Upper lobe of left lung (tissue), 6 donors: Measurements from ENCODE around the gene CEP57. TPM values are rescaled to one million over a fixed set of nuclear protein-coding genes. Genes with fewer than 3 reads are reported as not detected.

Experiments used
- ATAC-seq, 2 donors: fragments of 200-7000 bp; cut with Tn5 transposase; one replicate each; pipeline ENCODE4 v1.9.1; 2022; ENCODE audit warnings: mild to moderate bottlenecking in 2 of 2, moderate library complexity in 2 of 2; ENCODE audit not compliant: low FRiP score in 2 of 2
- DNase-seq, 2 donors: peaks; one replicate each; pipeline ENCODE4 v3.0.0-alpha.2; 2019 to 2020
- H3K27ac ChIP-seq, 4 donors: fragments of 200-600 bp; sonication (generic); one replicate each; pipeline ENCODE4 v1.5.1; 2016 to 2019
- H3K27me3 ChIP-seq, 4 donors: fragments of 200-600 bp; sonication (generic); one replicate each; pipeline ENCODE4 v1.5.1; 2017 to 2019
- H3K36me3 ChIP-seq, 4 donors: fragments of 200-600 bp; sonication (generic); one replicate each; pipeline ENCODE4 v1.5.1; 2016 to 2019
- H3K4me1 ChIP-seq, 4 donors: fragments of 200-600 bp; sonication (generic); one replicate each; pipeline ENCODE4 v1.5.1; 2018 to 2019
- H3K4me3 ChIP-seq, 4 donors: fragments of 200-600 bp; sonication (generic); one replicate each; pipeline ENCODE4 v1.5.1; 2017 to 2019; ENCODE audit warnings: mild to moderate bottlenecking in 2 of 4, moderate library complexity in 1 of 4
- H3K9me3 ChIP-seq, 4 donors: fragments of 200-600 bp; sonication (generic); one replicate each; pipeline ENCODE4 v1.5.1; 2018 to 2019
- EP300 ChIP-seq, 4 donors: sonication (generic); formaldehyde crosslinking; IDR thresholded peaks; one replicate each; pipeline ENCODE4 v1.5.1; 2017; ENCODE audit warnings: antibody characterized with exemption in 4 of 4, control low read depth in 2 of 4
- POLR2A ChIP-seq, 4 donors: fragments of 450-650 bp; IDR thresholded peaks; one replicate each; pipeline ENCODE4 v1.5.1; 2016 to 2017; ENCODE audit warnings: antibody characterized with exemption in 4 of 4, mild to moderate bottlenecking in 2 of 4
- POLR2AphosphoS5 ChIP-seq, 2 donors: sonication (generic); formaldehyde crosslinking; IDR thresholded peaks; one replicate each; pipeline ENCODE4 v1.5.1; 2017; ENCODE audit warnings: antibody characterized with exemption in 2 of 2
- WGBS, 2 donors: methylation state at CpG; one replicate each; pipeline ENCODE4 v1.1.5; 2017 to 2018; 5-methylcytosine and 5-hydroxymethylcytosine counted together
- total RNA-seq, 6 donors: library from RNA; depleted of rRNA in 4 of 6; stranded (reverse); fragments of >200 nt in 4 of 6; gene quantifications; one replicate each; pipeline versions ENCODE4 v1.1.0 to v1.2.1, GENCODE V29; 2016 to 2021
- TF ChIP-seq, protein P1 (sequence below), 6 experiments: fragments of 450-650 bp in 4 of 6; fragments of 200-600 bp in 2 of 6; sonication (generic) in 2 of 6; IDR thresholded peaks; one replicate each; pipeline ENCODE4 v1.5.1; 2016 to 2019; ENCODE audit warnings: antibody characterized with exemption in 6 of 6
- donor health status: DM: no; HTN: no; CAD: no; lungs with moderate emphysema.
- donor health status: DM: no; HTN: yes; CAD: no; lungs with severe emphysema.

Gene CEP57
- total RNA-seq, 6 donors from 2014 or later, result 20.7 to 71.8 (median 37.9) TPM

DNA sequence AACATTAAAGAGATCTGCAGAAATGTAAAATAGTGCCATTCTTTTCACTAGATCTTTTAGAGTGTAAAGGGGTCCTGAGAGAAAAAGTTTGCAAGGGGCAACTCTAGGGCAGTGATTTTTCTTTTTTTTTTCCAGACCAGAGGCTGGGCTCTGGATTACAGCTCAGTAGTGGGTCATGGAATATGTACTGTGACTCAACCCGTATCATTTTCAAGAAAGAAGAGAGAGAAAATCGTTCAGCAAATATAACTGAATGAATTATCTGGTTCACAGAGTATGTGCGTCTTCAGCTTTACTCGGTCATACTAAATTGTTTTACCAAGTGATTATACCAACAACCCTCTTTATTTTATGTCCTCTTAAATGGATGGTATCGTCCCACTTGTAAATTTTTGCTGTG, 3.8 kb downstream of the CEP57 start:
- no peaks in the 10 kb centered on the region for H3K27me3 ChIP-seq
- 88 to 91% methylated on average over 5 of the region's 5 CpGs for WGBS, 2 donors
- H3K36me3 ChIP-seq, result peaks cover 0 to under 1% (median 0%) of the 10 kb centered on the region in 4 donors
- TF ChIP-seq, protein P1, sequence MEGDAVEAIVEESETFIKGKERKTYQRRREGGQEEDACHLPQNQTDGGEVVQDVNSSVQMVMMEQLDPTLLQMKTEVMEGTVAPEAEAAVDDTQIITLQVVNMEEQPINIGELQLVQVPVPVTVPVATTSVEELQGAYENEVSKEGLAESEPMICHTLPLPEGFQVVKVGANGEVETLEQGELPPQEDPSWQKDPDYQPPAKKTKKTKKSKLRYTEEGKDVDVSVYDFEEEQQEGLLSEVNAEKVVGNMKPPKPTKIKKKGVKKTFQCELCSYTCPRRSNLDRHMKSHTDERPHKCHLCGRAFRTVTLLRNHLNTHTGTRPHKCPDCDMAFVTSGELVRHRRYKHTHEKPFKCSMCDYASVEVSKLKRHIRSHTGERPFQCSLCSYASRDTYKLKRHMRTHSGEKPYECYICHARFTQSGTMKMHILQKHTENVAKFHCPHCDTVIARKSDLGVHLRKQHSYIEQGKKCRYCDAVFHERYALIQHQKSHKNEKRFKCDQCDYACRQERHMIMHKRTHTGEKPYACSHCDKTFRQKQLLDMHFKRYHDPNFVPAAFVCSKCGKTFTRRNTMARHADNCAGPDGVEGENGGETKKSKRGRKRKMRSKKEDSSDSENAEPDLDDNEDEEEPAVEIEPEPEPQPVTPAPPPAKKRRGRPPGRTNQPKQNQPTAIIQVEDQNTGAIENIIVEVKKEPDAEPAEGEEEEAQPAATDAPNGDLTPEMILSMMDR (IDR thresholded peaks at IDR 0.05), result no peak
- TF ChIP-seq POLR2AphosphoS5 (IDR thresholded peaks at IDR 0.05) (no peak), EP300 (IDR thresholded peaks at IDR 0.05) (no peak), POLR2A (IDR thresholded peaks at IDR 0.05) (no peak)
- peaks cover 10 to 18% (median 14%) of the 10 kb centered on the region in 4 donors for H3K4me1 ChIP-seq
- H3K4me3 ChIP-seq, result no peak overlapping the region
- H3K9me3 ChIP-seq, result no peaks in the 10 kb centered on the region
- DNase-seq, result no peak
- no peak for ATAC-seq
- H3K27ac ChIP-seq, result no peak overlapping the region

DNA sequence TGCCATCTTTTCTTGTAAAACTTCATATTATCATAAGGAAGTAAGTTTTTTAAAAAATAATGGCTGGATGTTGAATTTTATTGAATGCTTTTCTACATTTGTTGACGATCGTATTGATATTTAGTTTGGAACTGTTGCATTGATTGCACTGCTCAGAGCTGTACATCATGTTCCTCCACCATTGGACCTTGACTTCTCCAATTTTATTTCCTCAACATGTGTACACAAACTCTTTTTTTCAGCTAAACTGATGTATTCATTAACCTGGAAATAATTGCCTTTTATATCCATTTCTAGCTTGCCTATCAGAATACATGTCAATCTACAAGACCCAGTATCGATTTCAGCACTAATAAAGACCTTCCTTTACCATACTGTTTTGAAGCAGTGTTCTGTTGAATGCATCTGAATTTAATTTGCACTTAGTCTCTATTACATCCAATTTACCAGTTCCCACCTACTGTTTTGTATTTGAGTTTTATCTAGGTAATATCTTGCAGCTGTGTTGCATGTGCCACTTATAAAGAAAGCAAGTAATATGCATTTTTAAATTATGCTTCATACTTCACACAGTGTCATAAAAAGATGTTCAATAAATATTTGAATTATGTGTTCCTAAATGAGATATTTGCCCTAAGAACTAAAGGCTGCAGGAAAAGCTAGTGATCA, 5.5 kb downstream of the CEP57 start:
- Histone ChIP-seq H3K36me3 (peaks cover 0 to 16% (median 8%) of the 10 kb centered on the region in 4 donors), H3K4me3 (no peak overlapping the region), H3K27me3 (no peaks in the 10 kb centered on the region), H3K9me3 (no peaks in the 10 kb centered on the region), H3K4me1 (peaks cover 10 to 18% (median 14%) of the 10 kb centered on the region in 4 donors), H3K27ac (no peak overlapping the region)
- ATAC-seq, result no peak
- no peak for DNase-seq
- TF ChIP-seq, protein P1 (IDR thresholded peaks at IDR 0.05), result no peak
- no peak for TF ChIP-seq EP300 (IDR thresholded peaks at IDR 0.05)
- no peak for TF ChIP-seq POLR2AphosphoS5 (IDR thresholded peaks at IDR 0.05)
- TF ChIP-seq POLR2A (IDR thresholded peaks at IDR 0.05), result no peak
- 95% methylated on average over 3 of the region's 3 CpGs for WGBS, 2 donors

DNA sequence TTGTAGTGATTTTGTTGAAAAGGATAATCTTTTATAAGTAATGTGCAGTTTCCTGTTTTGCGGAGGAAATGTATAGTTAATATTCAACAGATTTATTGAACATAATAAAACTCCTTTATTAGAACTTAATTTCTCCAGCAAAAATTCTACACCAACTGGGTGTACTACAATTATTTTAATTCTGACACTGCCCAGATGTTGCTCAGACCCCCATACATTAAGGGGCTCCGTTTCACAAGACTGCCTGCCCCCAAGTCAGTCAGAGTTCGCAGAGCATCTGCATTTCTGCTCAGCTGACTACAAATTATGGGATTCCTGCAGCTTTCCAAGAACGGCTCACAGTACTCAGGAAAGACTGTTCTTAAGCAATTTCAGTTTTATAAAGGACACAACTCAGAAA, 6.2 kb downstream of the CEP57 start:
- WGBS, 2 donors, result 82 to 87% methylated on average over 4 of the region's 4 CpGs
- ATAC-seq (no peak), DNase-seq (no peak)
- H3K36me3 ChIP-seq, result peaks cover 0 to 21% (median 8%) of the 10 kb centered on the region in 4 donors
- no peaks in the 10 kb centered on the region for H3K9me3 ChIP-seq
- no peak overlapping the region for H3K4me3 ChIP-seq
- TF ChIP-seq EP300 (IDR thresholded peaks at IDR 0.05) (no peak), POLR2A (IDR thresholded peaks at IDR 0.05) (no peak), POLR2AphosphoS5 (IDR thresholded peaks at IDR 0.05) (no peak)
- TF ChIP-seq, protein P1 (IDR thresholded peaks at IDR 0.05), result no peak
- no peak overlapping the region for H3K27ac ChIP-seq
- H3K27me3 ChIP-seq, result no peaks in the 10 kb centered on the region
- H3K4me1 ChIP-seq, result peaks cover 8 to 14% (median 10%) of the 10 kb centered on the region in 4 donors

DNA sequence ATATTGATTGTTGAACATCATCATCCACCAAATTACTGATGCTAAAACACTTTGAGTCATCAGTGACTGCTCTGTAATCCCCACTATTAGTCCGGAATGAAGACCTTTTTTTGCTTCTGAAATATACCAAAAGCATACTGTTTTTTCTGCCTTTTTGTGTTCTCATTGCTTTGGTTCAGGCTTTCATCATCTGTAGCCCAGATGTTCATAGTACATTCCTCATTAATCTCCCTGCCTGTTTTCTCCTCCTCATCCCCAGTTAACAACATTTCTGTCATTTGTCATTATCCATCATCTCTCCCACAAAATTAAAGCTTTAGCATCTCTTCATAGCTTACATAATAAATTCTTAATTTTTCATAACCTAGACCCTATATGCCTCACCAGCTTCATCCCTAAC, 9.2 kb downstream of the CEP57 start:
- no peak for TF ChIP-seq EP300 (IDR thresholded peaks at IDR 0.05)
- TF ChIP-seq, protein P1 (IDR thresholded peaks at IDR 0.05), result no peak
- TF ChIP-seq POLR2AphosphoS5 (IDR thresholded peaks at IDR 0.05), result no peak
- no peak for TF ChIP-seq POLR2A (IDR thresholded peaks at IDR 0.05)
- WGBS, 2 donors, result 89 to 98% methylated on average over 1 of the region's 1 CpG
- no peak for ATAC-seq
- no peaks in the 10 kb centered on the region for H3K9me3 ChIP-seq
- peaks cover 0 to 28% (median 8%) of the 10 kb centered on the region in 4 donors for H3K36me3 ChIP-seq
- no peaks in the 10 kb centered on the region for H3K27me3 ChIP-seq
- no peaks in the 10 kb centered on the region for H3K4me1 ChIP-seq
- DNase-seq, result no peak
- H3K27ac ChIP-seq, result no peak overlapping the region
- H3K4me3 ChIP-seq, result no peak overlapping the region

DNA sequence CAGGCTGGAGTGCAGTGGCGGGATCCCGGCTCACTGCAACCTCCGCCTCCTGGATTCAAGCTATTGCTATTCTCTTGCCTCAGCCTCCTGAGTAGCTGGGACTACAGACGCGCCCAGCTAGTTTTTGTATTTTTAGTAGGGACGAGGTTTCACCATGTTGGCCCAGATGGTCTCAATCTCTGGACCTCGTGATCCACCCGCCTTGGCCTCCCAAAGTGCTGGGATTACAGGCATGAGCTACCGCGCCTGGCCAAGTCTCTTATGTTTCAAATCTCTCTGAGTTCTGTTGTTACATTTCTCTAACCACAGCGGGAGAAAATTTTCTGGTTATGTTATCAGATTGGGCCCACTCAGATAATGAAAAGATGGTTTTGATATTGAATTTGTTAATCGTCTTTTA, 10.1 kb downstream of the CEP57 start:
- no peak overlapping the region for H3K27ac ChIP-seq
- TF ChIP-seq POLR2A (IDR thresholded peaks at IDR 0.05) (no peak), EP300 (IDR thresholded peaks at IDR 0.05) (no peak), POLR2AphosphoS5 (IDR thresholded peaks at IDR 0.05) (no peak)
- TF ChIP-seq, protein P1 (IDR thresholded peaks at IDR 0.05), result no peak
- DNase-seq, result no peak
- H3K27me3 ChIP-seq, result no peaks in the 10 kb centered on the region
- peaks cover 0 to 28% (median 8%) of the 10 kb centered on the region in 4 donors for H3K36me3 ChIP-seq
- H3K4me1 ChIP-seq, result no peaks in the 10 kb centered on the region
- 97 to 98% methylated on average over 12 of the region's 12 CpGs for WGBS, 2 donors
- H3K9me3 ChIP-seq, result no peaks in the 10 kb centered on the region
- no peak for ATAC-seq
- no peak overlapping the region for H3K4me3 ChIP-seq
